SK-N-DZ (cell line): Measurements from ENCODE around the gene CNIH2.

Experiments used
- DNase-seq: peaks from one replicate; pipeline ENCODE4 v3.0.0-alpha.2; 2015; ENCODE audit warnings: low spot score

CNIH2 gene

DNA sequence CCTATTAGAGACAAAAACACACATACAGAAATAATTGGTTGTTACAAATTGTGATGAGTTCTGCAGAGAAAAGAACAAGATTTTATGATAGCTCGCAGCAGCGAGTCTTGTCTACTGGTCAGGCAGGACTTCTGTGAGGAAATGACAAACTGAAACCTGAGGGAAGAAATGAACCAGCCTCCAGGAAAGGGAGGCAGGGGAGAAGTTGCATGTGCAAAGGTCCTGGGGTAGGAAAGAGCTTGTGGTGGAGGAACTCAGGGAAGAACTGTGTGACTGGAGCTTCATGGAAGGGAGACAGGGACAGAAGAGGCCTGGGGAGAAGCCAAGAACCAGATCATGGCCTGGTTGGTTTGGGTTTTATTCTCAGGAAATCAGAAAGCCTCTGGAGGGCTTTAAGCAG, 18.8 kb upstream of the CNIH2 start:
- DNase-seq, result no peak

- no peak for DNase-seq
Observed at GRCh38 chr11:66259956-66260355, 18.0 kb upstream of the CNIH2 start.

GRCh38 chr11:66261578-66261977, 16.4 kb upstream of the CNIH2 start:
- DNase-seq, result no peak

DNA sequence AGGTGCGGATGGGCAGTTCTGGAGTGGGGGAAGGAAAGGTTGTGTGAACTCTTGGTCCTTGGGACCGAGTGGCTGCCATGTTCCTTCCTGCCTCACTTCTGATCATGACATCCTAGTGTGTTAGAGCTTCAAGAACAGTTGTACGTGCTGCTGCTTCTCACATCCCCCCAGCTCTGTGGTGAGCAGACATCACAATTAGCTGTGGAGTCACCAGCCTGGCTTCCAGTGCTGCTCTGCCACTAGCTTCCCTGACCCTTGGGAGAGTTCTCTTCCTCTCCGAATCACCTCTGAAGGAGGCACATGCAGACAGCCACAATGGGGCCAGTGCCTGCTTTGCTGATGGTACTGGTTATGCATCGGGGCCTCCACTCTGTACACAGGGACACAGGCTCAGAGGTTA, 15.8 kb upstream of the CNIH2 start:
- no peak for DNase-seq

DNA sequence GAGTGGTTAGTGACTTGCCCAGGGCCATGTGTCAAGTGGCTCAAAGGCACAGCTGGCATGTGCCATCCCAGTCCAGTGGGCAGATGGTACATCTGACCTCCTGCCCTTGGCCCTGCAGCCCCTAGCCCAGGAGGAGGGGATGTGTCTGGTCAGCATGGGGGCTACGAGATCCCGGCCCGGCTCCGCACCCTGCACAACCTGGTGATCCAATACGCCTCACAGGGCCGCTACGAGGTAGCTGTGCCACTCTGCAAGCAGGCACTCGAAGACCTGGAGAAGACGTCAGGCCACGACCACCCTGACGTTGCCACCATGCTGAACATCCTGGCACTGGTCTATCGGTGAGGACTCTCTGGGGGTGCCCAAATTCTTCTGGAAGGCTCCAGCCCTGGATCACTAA, 15.3 kb upstream of the CNIH2 start:
- DNase-seq, result no peak

DNA sequence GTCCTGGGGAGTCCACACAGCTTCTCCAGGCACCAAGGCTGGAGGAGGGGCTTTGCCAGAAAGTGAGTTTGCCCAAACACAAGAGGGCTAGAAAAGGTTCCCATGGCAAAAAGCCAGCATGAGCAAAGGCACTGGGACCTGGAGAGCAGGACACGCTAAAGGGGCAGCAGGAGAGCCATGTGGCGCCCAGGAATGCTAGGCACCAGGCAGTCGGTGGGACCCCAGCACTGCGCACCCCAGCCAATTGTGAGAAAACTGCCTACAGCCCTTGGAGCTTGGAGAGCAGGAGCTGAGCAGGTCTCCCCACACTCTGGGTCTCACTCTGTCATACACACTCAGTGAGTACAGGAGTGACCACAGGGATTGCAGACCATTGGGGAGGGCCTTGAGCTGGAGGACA, 14.7 kb upstream of the CNIH2 start:
- no peak for DNase-seq

DNA sequence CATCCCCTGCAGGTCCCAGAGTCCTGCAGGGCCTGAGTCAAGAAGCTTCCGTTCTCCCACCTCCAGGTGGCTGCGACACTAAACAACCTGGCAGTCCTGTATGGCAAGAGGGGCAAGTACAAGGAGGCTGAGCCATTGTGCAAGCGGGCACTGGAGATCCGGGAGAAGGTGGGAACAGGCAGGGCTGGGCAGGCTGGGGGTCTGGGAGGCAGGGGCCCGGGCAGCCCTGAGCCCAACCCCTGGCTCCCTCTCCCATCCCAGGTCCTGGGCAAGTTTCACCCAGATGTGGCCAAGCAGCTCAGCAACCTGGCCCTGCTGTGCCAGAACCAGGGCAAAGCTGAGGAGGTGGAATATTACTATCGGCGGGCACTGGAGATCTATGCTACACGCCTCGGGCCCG, 14.2 kb upstream of the CNIH2 start:
- DNase-seq, result no peak

- no peak for DNase-seq
Observed at GRCh38 chr11:66264383-66264782, 13.6 kb upstream of the CNIH2 start.

GRCh38 chr11:66264914-66265313, 13.1 kb upstream of the CNIH2 start:
- no peak for DNase-seq

DNA sequence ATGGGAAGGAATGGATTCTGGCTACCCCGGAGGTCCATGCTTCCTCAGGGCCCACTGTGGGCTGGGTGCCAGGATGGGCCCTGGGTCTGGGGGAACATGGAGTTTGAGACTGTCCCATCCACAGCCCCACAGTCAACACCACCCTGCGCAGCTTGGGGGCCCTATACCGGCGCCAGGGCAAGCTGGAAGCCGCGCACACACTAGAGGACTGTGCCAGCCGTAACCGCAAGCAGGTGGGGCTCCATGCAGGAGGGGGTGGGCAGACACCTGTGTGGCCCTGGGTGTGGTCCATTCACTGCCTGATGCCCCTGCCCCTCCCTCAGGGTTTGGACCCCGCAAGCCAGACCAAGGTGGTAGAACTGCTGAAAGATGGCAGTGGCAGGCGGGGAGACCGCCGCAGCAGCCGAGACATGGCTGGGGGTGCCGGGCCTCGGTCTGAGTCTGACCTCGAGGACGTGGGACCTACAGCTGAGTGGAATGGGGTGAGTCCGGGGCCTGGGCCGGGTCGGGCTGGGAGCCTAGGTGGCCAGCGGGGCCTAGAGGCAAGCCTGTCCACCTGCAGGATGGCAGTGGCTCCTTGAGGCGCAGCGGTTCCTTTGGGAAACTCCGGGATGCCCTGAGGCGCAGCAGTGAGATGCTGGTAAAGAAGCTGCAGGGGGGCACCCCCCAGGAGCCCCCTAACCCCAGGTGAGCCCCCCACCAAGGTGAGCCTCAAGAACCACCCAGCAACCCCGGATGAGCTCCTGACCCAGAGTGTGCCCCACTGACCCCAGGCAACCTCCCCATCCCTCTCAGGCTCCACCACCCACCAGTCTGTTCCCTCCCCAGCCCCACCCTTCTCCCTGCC, 12.2 kb upstream of the CNIH2 start:
- no peak for DNase-seq

DNA sequence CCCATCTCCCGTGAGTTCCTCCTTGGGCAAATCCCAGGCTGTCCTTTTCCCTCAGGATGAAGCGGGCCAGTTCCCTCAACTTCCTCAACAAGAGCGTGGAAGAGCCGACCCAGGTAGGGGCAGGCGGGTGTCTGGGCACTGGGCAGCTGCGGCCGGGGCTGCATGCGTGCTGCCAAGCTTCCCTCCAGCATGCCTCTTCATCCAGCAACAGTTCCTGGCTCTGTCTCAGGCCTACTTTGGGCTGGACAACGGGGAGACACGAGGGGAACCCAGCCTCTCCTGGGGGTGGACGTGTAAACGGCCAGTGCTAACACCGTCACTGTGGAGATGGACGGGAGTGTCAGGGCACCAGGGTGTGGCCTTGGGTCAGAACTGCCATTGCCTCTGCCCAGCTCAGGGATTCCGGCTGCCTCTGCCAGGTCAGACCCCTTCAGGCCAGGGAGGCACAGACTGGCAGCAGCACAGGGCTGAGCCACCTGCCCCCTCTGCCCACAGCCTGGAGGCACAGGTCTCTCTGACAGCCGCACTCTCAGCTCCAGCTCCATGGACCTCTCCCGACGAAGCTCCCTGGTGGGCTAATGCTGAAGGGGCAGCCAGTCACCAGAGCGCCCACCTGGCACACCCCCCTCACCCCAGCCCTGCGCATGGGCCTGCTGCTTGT, 11.5 kb upstream of the CNIH2 start:
- no peak for DNase-seq

DNA sequence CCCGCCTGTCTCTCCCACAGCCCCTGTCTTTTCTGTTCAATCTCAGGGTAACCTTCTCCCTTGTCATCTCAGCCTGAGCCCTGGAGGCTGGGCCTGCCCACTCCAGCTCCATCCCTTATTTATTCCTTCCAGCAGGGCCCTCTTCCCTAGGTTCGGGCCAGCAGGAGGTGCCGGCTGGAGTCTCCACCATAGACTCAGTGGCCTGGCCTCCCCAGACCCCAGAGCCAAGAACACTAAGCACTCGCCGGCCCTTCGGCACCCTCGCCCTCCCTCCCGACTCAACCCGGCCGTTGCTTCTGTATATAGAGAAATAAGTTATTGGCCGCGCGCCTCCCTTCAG, 11.0 kb upstream of the CNIH2 start:
- no peak for DNase-seq

DNA sequence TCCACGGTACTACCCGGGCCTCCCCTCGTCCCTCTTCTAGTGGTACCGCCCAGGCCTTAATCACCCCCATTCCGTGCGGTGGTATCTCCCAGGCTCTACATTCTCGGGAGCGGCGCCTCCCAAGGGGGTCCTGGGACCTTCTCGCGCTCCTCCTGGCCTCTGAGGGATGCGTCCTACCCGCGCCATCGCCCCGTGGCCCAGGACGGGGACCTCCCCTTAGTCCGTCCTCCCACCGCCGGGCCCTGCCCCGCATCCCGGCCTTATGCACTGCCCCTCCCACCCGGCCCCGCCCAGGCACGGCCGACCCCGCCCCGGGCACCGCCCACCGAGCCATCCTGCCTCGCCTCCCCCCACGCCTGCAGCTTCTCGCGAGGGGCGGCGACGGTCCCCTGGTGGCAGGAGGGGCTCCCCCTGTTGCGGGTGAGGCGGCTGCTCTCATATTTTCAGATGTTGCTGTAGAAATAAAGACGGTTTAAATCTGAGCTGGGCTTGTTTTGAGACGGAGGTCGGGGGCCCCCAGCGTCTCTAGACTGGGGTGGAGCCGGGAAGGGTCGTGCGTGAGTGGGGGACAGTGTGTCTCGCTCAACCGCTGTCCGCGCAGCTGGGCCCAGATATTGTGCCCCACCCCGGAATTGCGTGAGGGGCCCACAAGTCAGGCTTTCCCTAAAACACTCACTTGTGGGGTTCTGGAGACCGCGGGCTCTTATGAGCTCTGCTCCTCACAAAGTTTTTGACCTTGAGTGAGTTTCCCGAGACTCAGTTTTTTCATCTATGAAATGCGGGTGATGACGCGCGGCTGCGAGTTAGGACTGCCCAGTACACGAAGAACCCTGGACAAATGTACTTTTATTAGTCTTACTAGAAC, 10.4 kb upstream of the CNIH2 start:
- peak; percentile 87 for DNase-seq

- DNase-seq, result peak; percentile 99
Observed at GRCh38 chr11:66268244-66268951, 9.6 kb upstream of the CNIH2 start, which contains the start of gene RAB1B. Gene RAB1B, plus strand, starts transcription at chr11:66268639. Its CDS starts 41 bp downstream, at chr11:66268680.

GRCh38 chr11:66268952-66269905, 8.7 kb upstream of the CNIH2 start:
- peak; percentile 53 for DNase-seq

- no peak for DNase-seq
Observed at GRCh38 chr11:66271816-66272215, 6.2 kb upstream of the CNIH2 start.

DNA sequence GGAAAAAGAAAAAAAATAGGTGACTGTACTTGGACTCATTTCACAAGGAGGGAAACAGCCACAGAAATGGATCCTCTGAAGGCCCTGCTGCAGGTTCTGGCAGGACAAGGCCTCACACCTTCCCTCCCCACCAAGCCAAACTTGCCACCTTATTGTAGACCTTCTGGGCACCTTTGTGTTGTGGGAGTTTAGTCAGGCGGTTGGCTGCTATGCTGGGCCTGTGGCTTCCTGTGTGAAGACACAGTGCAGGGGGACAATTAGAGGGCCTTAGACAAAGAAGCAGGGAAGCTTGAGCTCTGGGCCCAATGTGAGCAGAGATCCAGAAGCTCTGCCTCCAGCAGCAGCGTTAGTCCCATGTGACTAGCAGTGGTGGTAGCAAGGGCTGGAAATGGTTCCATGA, 5.4 kb upstream of the CNIH2 start:
- no peak for DNase-seq

GRCh38 chr11:66274219-66274618, 3.8 kb upstream of the CNIH2 start:
- DNase-seq, result no peak

DNA sequence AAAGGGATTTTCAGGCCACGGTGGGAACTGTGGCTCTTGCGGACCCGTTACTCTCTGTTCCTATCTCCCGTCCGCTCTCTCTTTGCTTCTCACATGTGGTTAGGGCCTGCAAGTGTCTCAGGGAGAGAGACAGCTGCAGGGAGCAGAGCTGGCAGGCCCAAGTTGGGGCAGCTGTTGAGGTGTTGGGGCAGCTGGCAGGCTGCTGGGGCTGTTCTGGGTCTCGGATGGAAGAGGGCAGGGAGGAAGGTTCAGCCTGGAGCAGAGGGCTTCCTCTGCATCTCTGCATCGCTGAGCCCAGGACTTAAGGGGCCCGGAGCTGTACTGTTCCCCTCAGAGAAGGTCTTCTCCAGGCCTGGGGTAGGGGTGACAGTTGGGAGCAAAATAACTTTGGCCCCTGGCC, 2.6 kb upstream of the CNIH2 start:
- DNase-seq, result no peak

GRCh38 chr11:66275984-66276612, 1.9 kb upstream of the CNIH2 start:
- DNase-seq, result no peak
